HG03045 (cell line): ENCODE results near the gene RRAS2.
"Not testable (repeated sequence)": the region's sequence is repeated elsewhere in the genome, so short reads cannot be mapped to it uniquely, and the experiment has no call there.

Experiments
- ATAC-seq: cut with Tn5 transposase; IDR thresholded peaks from one replicate; pipeline ENCODE4 v1.9.1; 2021; ENCODE audit warnings: mild to moderate bottlenecking, moderate library complexity; ENCODE audit not compliant: unreplicated experiment

The RRAS2 gene

GRCh38 chr11:14372011-14372410 lies 13.0 kb upstream of the RRAS2 start:
- ATAC-seq: no peak

- ATAC-seq: no peak
Observed at GRCh38 chr11:14371249-14371648, 12.3 kb upstream of the RRAS2 start.

- no peak for ATAC-seq
Observed at GRCh38 chr11:14370496-14370895, 11.5 kb upstream of the RRAS2 start.

GRCh38 chr11:14369598-14369997 lies 10.6 kb upstream of the RRAS2 start:
- no peak for ATAC-seq

- ATAC-seq: no peak
Observed at GRCh38 chr11:14366936-14367335, 8.0 kb upstream of the RRAS2 start.

GRCh38 chr11:14364322-14364721 lies 5.3 kb upstream of the RRAS2 start:
- no peak for ATAC-seq

GRCh38 chr11:14362611-14363010 lies 3.6 kb upstream of the RRAS2 start:
- ATAC-seq: no peak

- ATAC-seq: no peak
Observed at GRCh38 chr11:14361951-14362350, 3.0 kb upstream of the RRAS2 start.

- ATAC-seq: no peak
Observed at GRCh38 chr11:14360976-14361375, 2.0 kb upstream of the RRAS2 start.

GRCh38 chr11:14359501-14360031 lies 583 bp upstream of the RRAS2 start:
- no peak for ATAC-seq

GRCh38 chr11:14357881-14358728 lies 878 bp downstream of the RRAS2 start:
- ATAC-seq: peak; percentile 51

GRCh38 chr11:14356342-14356741 lies 2.6 kb downstream of the RRAS2 start:
- ATAC-seq: no peak

- ATAC-seq: not testable (repeated sequence)
Observed at GRCh38 chr11:14354604-14355003, 4.4 kb downstream of the RRAS2 start.

- ATAC-seq: no peak
Observed at GRCh38 chr11:14350716-14351238, 8.2 kb downstream of the RRAS2 start.

GRCh38 chr11:14350215-14350614 lies 8.8 kb downstream of the RRAS2 start:
- no peak for ATAC-seq

GRCh38 chr11:14347991-14348390 lies 11.0 kb downstream of the RRAS2 start:
- ATAC-seq: no peak

- no peak for ATAC-seq
Observed at GRCh38 chr11:14347494-14347893, 11.5 kb downstream of the RRAS2 start.

- no peak for ATAC-seq
Observed at GRCh38 chr11:14346303-14346955, 12.6 kb downstream of the RRAS2 start.

GRCh38 chr11:14345668-14346067 lies 13.3 kb downstream of the RRAS2 start:
- ATAC-seq: no peak

- not testable (repeated sequence) for ATAC-seq
Observed at GRCh38 chr11:14345016-14345415, 14.0 kb downstream of the RRAS2 start.

GRCh38 chr11:14342906-14343305 lies 16.1 kb downstream of the RRAS2 start:
- peak; percentile 70 for ATAC-seq

- ATAC-seq: no peak
Observed at GRCh38 chr11:14341968-14342367, 17.0 kb downstream of the RRAS2 start.
